Uterus (tissue), 2 donors: ENCODE data around the gene MLIP.

Experiments
- POLR2A ChIP-seq, 2 donors: fragments of 450-650 bp; IDR thresholded peaks; one replicate each; pipeline ENCODE4 v1.6.1; 2016; ENCODE audit warnings: antibody characterized with exemption in 2 of 2, mild to moderate bottlenecking in 1 of 2, moderate library complexity in 1 of 2
- TF ChIP-seq, protein P1 (sequence below), 4 experiments: fragments of 200-600 bp in 2 of 4; fragments of 450-650 bp in 2 of 4; sonication (generic) in 2 of 4; IDR thresholded peaks; one replicate each; pipeline ENCODE4 v1.5.1; 2016 to 2019; ENCODE audit warnings: antibody characterized with exemption in 4 of 4, mild to moderate bottlenecking in 2 of 4, moderate library complexity in 1 of 4

DNA sequence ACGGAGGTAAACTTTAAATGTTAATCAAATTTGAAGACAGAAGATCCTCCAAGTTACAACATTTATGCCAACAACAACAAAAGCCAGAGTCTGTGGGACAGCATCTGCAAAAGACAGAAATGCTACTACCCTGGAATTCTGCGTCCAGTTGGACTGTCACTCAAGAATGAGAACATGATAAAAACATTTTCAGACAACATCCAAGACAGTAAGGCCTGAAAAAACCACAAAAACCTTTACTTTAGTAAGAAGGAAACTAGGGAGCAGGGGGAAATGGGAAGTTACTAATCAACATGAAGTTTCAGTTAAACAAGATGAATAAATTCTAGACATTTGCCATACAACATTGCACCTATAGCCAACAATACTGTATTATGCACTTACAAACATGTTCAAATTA is 77.6 kb downstream of the MLIP start:
- TF ChIP-seq, protein P1, sequence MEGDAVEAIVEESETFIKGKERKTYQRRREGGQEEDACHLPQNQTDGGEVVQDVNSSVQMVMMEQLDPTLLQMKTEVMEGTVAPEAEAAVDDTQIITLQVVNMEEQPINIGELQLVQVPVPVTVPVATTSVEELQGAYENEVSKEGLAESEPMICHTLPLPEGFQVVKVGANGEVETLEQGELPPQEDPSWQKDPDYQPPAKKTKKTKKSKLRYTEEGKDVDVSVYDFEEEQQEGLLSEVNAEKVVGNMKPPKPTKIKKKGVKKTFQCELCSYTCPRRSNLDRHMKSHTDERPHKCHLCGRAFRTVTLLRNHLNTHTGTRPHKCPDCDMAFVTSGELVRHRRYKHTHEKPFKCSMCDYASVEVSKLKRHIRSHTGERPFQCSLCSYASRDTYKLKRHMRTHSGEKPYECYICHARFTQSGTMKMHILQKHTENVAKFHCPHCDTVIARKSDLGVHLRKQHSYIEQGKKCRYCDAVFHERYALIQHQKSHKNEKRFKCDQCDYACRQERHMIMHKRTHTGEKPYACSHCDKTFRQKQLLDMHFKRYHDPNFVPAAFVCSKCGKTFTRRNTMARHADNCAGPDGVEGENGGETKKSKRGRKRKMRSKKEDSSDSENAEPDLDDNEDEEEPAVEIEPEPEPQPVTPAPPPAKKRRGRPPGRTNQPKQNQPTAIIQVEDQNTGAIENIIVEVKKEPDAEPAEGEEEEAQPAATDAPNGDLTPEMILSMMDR (IDR thresholded peaks at IDR 0.05), result no peak
- no peak for TF ChIP-seq POLR2A (IDR thresholded peaks at IDR 0.05)
